HepG2 (cell line): Measurements from ENCODE around the gene GYG1.

Experiments used
- MXI1 ChIP-seq: IDR thresholded peaks from 3 replicates; pipeline ENCODE4 v1.6.1; 2012; ENCODE audit warnings: low read depth, low read length, inconsistent platforms, borderline replicate concordance
- ZNF24 ChIP-seq: fragments of 450-650 bp; IDR thresholded peaks from 2 replicates; pipeline ENCODE4 v1.6.1; 2017; ENCODE audit warnings: antibody characterized with exemption, mild to moderate bottlenecking

DNA sequence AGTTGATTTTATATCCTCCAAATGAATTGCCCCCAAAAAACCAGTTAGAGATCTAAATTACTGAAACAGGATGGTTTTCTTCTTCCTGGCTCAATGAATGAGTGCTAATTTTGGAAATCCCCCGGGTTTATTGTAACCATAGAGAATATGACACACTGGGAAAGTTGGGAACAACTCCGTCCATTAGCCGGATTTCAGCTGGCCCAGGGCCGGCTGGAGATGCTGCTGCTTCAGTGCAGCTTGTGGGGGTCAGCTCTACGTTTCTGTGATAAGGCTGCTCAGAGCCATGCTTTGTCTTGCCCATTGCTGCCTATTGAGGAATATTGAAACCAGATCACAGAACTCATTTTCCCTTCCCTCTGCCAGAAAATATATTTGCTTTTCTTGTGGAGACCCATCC lies 20.3 kb downstream of the GYG1 start:
- TF ChIP-seq ZNF24 (no peak), MXI1 (no peak)
